ENCODE results near the gene DNAAF1.
A peak's percentile ranks its signal among the peaks of the same experiment; 100 is the strongest.
"Not testable (repeated sequence)": the region's sequence is repeated elsewhere in the genome, so short reads cannot be mapped to it uniquely, and the experiment has no call there.

The DNAAF1 gene

GRCh38 chr16:84144859-84145639, at the start of gene DNAAF1, which contains the start of gene HSDL1:
DNAAF1 (plus strand) TSS chr16:84145308; CDS start chr16:84145441, 133 bp downstream.
HSDL1 (minus strand) TSS chr16:84145177; CDS start chr16:84131321, 13,856 bp downstream.
- DNase-seq = peak; percentile 97

- DNase-seq = no peak
Measured at GRCh38 chr16:84095466-84095865, 49.6 kb upstream of the DNAAF1 start.

- no peak for DNase-seq
Measured at GRCh38 chr16:84096447-84097005, 48.6 kb upstream of the DNAAF1 start.

- no peak for DNase-seq
Measured at GRCh38 chr16:84098939-84099338, 46.2 kb upstream of the DNAAF1 start.

- no peak for DNase-seq
Measured at GRCh38 chr16:84103678-84104077, 41.4 kb upstream of the DNAAF1 start.

GRCh38 chr16:84104231-84104630, 40.9 kb upstream of the DNAAF1 start:
- no peak for DNase-seq

GRCh38 chr16:84105301-84105815, 39.8 kb upstream of the DNAAF1 start:
- DNase-seq = no peak

GRCh38 chr16:84105948-84106740, 39.0 kb upstream of the DNAAF1 start:
- DNase-seq = no peak

GRCh38 chr16:84107921-84108320, 37.2 kb upstream of the DNAAF1 start:
- no peak for DNase-seq

GRCh38 chr16:84109598-84110335, 35.3 kb upstream of the DNAAF1 start:
- DNase-seq = no peak

- DNase-seq = no peak
Measured at GRCh38 chr16:84110527-84110926, 34.6 kb upstream of the DNAAF1 start.

GRCh38 chr16:84111525-84111924, 33.6 kb upstream of the DNAAF1 start:
- DNase-seq = no peak

- not testable (repeated sequence) for DNase-seq
Measured at GRCh38 chr16:84111949-84112348, 33.2 kb upstream of the DNAAF1 start.

GRCh38 chr16:84115919-84116719, 29.0 kb upstream of the DNAAF1 start:
- DNase-seq = peak; percentile 72

GRCh38 chr16:84116720-84117493, 28.2 kb upstream of the DNAAF1 start, which contains the start of gene MBTPS1:
MBTPS1 (minus strand) TSS chr16:84116942; CDS start chr16:84101783, 15,159 bp downstream.
- peak; percentile 99 for DNase-seq

- no peak for DNase-seq
Measured at GRCh38 chr16:84117494-84117843, 27.6 kb upstream of the DNAAF1 start.

- DNase-seq = not testable (repeated sequence)
Measured at GRCh38 chr16:84118315-84118714, 26.8 kb upstream of the DNAAF1 start.

- DNase-seq = no peak
Measured at GRCh38 chr16:84119368-84119767, 25.7 kb upstream of the DNAAF1 start.

- DNase-seq = no peak
Measured at GRCh38 chr16:84120023-84120422, 25.1 kb upstream of the DNAAF1 start.

GRCh38 chr16:84121007-84121406, 24.1 kb upstream of the DNAAF1 start:
- no peak for DNase-seq

Data from eye (tissue), 1 donor.